MM.1S (cell line): ENCODE data around the gene MRPL58.

Experiments
- EZH2 ChIP-seq: fragments of 300-600 bp; sonication (generic); optimal IDR thresholded peaks from 2 replicates; pipeline ENCODE3; 2017; ENCODE audit warnings: low read depth, mild to moderate bottlenecking, antibody characterized with exemption, low read length, mixed read lengths
- TF ChIP-seq, protein P1 (sequence below): fragments of 300-600 bp; sonication (generic); IDR thresholded peaks from 2 replicates; pipeline ENCODE4 v1.5.1; 2016; ENCODE audit warnings: antibody characterized with exemption, low read length, mixed read lengths

DNA sequence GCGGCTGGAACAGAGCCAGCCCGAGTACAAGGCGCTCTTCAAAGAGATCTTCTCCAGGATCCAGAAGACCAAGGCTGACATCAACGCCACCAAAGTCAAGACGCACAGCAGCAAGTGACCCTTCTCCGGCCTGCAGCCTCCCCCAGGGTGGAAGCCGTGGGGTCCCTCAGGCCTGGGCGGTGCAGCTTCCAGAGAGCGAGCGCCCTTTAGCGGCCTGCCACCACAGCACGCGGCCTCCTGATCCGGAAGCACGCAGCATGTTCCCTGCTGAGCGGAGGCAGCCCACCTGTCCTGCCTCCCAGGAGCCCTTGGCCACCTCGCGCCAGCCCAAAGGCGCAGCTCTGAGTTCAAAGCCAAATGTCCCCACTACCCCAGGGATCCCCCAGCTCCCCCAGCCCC lies 8.5 kb upstream of the MRPL58 start:
- TF ChIP-seq, protein P1, sequence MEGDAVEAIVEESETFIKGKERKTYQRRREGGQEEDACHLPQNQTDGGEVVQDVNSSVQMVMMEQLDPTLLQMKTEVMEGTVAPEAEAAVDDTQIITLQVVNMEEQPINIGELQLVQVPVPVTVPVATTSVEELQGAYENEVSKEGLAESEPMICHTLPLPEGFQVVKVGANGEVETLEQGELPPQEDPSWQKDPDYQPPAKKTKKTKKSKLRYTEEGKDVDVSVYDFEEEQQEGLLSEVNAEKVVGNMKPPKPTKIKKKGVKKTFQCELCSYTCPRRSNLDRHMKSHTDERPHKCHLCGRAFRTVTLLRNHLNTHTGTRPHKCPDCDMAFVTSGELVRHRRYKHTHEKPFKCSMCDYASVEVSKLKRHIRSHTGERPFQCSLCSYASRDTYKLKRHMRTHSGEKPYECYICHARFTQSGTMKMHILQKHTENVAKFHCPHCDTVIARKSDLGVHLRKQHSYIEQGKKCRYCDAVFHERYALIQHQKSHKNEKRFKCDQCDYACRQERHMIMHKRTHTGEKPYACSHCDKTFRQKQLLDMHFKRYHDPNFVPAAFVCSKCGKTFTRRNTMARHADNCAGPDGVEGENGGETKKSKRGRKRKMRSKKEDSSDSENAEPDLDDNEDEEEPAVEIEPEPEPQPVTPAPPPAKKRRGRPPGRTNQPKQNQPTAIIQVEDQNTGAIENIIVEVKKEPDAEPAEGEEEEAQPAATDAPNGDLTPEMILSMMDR = no peak
- TF ChIP-seq EZH2 = no peak
